ENCODE data around the gene FAIM2. TPM values are rescaled to one million over a fixed set of nuclear protein-coding genes. Genes with fewer than 3 reads are reported as not detected.

FAIM2 gene
- total RNA-seq, 1 experiment from 2014 or later, result 0.22 TPM

DNA sequence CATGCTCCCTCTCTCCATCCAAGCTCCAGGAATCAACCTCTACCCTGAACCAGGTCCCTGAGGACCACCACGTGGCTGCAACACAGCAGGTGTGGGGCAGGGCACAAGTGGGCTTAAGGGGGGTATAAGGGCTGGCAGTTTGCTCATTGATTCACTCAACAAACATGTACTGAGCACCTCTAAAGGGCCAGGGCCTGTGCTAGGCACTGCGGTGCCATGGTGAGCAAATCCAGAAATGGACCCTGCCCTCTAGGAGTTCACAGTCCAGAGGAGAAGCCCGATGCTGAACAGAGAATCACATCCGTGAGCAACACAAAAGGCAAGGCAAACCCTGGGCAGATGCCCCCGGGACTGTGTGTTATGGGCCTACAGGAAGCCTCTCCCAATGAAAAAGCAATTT lies 40.3 kb upstream of the FAIM2 start (continued):
- TF ChIP-seq, protein P1, sequence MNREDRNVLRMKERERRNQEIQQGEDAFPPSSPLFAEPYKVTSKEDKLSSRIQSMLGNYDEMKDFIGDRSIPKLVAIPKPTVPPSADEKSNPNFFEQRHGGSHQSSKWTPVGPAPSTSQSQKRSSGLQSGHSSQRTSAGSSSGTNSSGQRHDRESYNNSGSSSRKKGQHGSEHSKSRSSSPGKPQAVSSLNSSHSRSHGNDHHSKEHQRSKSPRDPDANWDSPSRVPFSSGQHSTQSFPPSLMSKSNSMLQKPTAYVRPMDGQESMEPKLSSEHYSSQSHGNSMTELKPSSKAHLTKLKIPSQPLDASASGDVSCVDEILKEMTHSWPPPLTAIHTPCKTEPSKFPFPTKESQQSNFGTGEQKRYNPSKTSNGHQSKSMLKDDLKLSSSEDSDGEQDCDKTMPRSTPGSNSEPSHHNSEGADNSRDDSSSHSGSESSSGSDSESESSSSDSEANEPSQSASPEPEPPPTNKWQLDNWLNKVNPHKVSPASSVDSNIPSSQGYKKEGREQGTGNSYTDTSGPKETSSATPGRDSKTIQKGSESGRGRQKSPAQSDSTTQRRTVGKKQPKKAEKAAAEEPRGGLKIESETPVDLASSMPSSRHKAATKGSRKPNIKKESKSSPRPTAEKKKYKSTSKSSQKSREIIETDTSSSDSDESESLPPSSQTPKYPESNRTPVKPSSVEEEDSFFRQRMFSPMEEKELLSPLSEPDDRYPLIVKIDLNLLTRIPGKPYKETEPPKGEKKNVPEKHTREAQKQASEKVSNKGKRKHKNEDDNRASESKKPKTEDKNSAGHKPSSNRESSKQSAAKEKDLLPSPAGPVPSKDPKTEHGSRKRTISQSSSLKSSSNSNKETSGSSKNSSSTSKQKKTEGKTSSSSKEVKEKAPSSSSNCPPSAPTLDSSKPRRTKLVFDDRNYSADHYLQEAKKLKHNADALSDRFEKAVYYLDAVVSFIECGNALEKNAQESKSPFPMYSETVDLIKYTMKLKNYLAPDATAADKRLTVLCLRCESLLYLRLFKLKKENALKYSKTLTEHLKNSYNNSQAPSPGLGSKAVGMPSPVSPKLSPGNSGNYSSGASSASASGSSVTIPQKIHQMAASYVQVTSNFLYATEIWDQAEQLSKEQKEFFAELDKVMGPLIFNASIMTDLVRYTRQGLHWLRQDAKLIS (CRISPR knock-in tag; IDR thresholded peaks at IDR 0.05; ENCODE audit: borderline replicate concordance), result no peak
- no peak for TF ChIP-seq IRF2 (CRISPR knock-in tag; IDR thresholded peaks at IDR 0.05; ENCODE audit: borderline replicate concordance, low read depth)
- no peak for TF ChIP-seq TP53 (CRISPR knock-in tag; IDR thresholded peaks at IDR 0.05)
- TF ChIP-seq, protein P2, sequence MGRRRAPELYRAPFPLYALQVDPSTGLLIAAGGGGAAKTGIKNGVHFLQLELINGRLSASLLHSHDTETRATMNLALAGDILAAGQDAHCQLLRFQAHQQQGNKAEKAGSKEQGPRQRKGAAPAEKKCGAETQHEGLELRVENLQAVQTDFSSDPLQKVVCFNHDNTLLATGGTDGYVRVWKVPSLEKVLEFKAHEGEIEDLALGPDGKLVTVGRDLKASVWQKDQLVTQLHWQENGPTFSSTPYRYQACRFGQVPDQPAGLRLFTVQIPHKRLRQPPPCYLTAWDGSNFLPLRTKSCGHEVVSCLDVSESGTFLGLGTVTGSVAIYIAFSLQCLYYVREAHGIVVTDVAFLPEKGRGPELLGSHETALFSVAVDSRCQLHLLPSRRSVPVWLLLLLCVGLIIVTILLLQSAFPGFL (CRISPR knock-in tag; IDR thresholded peaks at IDR 0.05; ENCODE audit: borderline replicate concordance), result no peak
- TF ChIP-seq, protein P3, sequence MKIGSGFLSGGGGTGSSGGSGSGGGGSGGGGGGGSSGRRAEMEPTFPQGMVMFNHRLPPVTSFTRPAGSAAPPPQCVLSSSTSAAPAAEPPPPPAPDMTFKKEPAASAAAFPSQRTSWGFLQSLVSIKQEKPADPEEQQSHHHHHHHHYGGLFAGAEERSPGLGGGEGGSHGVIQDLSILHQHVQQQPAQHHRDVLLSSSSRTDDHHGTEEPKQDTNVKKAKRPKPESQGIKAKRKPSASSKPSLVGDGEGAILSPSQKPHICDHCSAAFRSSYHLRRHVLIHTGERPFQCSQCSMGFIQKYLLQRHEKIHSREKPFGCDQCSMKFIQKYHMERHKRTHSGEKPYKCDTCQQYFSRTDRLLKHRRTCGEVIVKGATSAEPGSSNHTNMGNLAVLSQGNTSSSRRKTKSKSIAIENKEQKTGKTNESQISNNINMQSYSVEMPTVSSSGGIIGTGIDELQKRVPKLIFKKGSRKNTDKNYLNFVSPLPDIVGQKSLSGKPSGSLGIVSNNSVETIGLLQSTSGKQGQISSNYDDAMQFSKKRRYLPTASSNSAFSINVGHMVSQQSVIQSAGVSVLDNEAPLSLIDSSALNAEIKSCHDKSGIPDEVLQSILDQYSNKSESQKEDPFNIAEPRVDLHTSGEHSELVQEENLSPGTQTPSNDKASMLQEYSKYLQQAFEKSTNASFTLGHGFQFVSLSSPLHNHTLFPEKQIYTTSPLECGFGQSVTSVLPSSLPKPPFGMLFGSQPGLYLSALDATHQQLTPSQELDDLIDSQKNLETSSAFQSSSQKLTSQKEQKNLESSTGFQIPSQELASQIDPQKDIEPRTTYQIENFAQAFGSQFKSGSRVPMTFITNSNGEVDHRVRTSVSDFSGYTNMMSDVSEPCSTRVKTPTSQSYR (CRISPR knock-in tag; IDR thresholded peaks at IDR 0.05), result no peak
- TF ChIP-seq KAT7 (CRISPR knock-in tag; IDR thresholded peaks at IDR 0.05; ENCODE audit: borderline replicate concordance), result no peak
- TF ChIP-seq, protein P4, sequence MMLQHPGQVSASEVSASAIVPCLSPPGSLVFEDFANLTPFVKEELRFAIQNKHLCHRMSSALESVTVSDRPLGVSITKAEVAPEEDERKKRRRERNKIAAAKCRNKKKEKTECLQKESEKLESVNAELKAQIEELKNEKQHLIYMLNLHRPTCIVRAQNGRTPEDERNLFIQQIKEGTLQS (CRISPR knock-in tag; conservative IDR thresholded peaks at IDR 0.05), result no peak
- no peak for TF ChIP-seq ZNF423 (CRISPR knock-in tag; IDR thresholded peaks at IDR 0.05)
- TF ChIP-seq HMGA2 (CRISPR knock-in tag; IDR thresholded peaks at IDR 0.05), result no peak
- TF ChIP-seq, protein P5, sequence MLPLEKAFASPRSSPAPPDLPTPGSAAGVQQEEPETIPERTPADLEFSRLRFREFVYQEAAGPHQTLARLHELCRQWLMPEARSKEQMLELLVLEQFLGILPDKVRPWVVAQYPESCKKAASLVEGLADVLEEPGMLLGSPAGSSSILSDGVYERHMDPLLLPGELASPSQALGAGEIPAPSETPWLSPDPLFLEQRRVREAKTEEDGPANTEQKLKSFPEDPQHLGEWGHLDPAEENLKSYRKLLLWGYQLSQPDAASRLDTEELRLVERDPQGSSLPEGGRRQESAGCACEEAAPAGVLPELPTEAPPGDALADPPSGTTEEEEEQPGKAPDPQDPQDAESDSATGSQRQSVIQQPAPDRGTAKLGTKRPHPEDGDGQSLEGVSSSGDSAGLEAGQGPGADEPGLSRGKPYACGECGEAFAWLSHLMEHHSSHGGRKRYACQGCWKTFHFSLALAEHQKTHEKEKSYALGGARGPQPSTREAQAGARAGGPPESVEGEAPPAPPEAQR (CRISPR knock-in tag; IDR thresholded peaks at IDR 0.05), result no peak
- TF ChIP-seq, protein P6, sequence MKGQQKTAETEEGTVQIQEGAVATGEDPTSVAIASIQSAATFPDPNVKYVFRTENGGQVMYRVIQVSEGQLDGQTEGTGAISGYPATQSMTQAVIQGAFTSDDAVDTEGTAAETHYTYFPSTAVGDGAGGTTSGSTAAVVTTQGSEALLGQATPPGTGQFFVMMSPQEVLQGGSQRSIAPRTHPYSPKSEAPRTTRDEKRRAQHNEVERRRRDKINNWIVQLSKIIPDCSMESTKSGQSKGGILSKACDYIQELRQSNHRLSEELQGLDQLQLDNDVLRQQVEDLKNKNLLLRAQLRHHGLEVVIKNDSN (CRISPR knock-in tag; IDR thresholded peaks at IDR 0.05), result no peak
- TF ChIP-seq ZNF263 (CRISPR knock-in tag; IDR thresholded peaks at IDR 0.05; ENCODE audit: low read depth), result no peak
- TF ChIP-seq NR1H2 (CRISPR knock-in tag; IDR thresholded peaks at IDR 0.05), result no peak

DNA sequence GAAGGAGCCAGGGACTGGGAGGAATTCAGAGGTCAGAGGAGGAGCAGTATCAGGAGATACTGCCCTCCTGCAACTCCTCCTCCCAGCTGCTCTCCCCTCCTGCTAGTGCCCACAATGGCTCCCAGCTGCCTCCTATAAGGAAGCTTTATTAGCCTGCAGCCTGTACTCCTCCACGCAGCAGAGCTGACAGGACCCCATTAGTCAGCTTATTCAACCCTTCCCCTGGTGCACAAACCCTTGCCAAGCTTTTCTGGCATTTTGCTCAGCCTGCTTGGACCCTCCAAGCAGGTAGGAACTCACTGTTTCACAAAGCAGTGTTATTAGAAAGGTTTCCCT lies 39.9 kb upstream of the FAIM2 start:
- DNase-seq (ENCODE audit: low spot score), result no peak
- Mint-ChIP-seq H3K36me3 (no peaks in the 10 kb centered on the region), H3K9me3 (no peaks in the 10 kb centered on the region), H3K4me3 (no peak overlapping the region), H3K4me1 (peaks cover 40% of the 10 kb centered on the region), H3K27me3 (ENCODE audit: low read depth) (peaks cover 9% of the 10 kb centered on the region; the same call in 1 of the 2 replicates), H3K27ac (no peak overlapping the region)
- CTCF ChIA-PET, result interaction anchor here (1.2 to 2.7 kb wide), 7 partner anchors 12 to 113 kb away, joined by 4 to 24 read pairs (median 6); no protein-coding TSS in a partner anchor
- POLR2A ChIA-PET, result interaction anchor here (0.7 kb wide), 1 partner anchor 86 kb away, joined by 3 read pairs; no protein-coding TSS in a partner anchor
- ATAC-seq, result no peak
- TF ChIP-seq NR2C2 (CRISPR knock-in tag; IDR thresholded peaks at IDR 0.05) (no peak), ZNF416 (CRISPR knock-in tag; IDR thresholded peaks at IDR 0.05) (no peak), GTF2I (CRISPR knock-in tag; conservative IDR thresholded peaks at IDR 0.05) (no peak), SMAD4 (CRISPR knock-in tag; IDR thresholded peaks at IDR 0.05) (no peak), MXD4 (CRISPR knock-in tag; IDR thresholded peaks at IDR 0.05; ENCODE audit: borderline replicate concordance) (no peak), ATF1 (CRISPR knock-in tag; IDR thresholded peaks at IDR 0.05) (no peak), ZNF219 (CRISPR knock-in tag; IDR thresholded peaks at IDR 0.05; ENCODE audit: borderline replicate concordance) (no peak), OVOL2 (CRISPR knock-in tag; IDR thresholded peaks at IDR 0.05; ENCODE audit: borderline replicate concordance) (no peak), NR1H2 (CRISPR knock-in tag; IDR thresholded peaks at IDR 0.05) (no peak), ZNF263 (CRISPR knock-in tag; IDR thresholded peaks at IDR 0.05; ENCODE audit: low read depth) (no peak)
- TF ChIP-seq, protein P7, sequence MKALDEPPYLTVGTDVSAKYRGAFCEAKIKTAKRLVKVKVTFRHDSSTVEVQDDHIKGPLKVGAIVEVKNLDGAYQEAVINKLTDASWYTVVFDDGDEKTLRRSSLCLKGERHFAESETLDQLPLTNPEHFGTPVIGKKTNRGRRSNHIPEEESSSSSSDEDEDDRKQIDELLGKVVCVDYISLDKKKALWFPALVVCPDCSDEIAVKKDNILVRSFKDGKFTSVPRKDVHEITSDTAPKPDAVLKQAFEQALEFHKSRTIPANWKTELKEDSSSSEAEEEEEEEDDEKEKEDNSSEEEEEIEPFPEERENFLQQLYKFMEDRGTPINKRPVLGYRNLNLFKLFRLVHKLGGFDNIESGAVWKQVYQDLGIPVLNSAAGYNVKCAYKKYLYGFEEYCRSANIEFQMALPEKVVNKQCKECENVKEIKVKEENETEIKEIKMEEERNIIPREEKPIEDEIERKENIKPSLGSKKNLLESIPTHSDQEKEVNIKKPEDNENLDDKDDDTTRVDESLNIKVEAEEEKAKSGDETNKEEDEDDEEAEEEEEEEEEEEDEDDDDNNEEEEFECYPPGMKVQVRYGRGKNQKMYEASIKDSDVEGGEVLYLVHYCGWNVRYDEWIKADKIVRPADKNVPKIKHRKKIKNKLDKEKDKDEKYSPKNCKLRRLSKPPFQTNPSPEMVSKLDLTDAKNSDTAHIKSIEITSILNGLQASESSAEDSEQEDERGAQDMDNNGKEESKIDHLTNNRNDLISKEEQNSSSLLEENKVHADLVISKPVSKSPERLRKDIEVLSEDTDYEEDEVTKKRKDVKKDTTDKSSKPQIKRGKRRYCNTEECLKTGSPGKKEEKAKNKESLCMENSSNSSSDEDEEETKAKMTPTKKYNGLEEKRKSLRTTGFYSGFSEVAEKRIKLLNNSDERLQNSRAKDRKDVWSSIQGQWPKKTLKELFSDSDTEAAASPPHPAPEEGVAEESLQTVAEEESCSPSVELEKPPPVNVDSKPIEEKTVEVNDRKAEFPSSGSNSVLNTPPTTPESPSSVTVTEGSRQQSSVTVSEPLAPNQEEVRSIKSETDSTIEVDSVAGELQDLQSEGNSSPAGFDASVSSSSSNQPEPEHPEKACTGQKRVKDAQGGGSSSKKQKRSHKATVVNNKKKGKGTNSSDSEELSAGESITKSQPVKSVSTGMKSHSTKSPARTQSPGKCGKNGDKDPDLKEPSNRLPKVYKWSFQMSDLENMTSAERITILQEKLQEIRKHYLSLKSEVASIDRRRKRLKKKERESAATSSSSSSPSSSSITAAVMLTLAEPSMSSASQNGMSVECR (CRISPR knock-in tag; IDR thresholded peaks at IDR 0.05; ENCODE audit: borderline replicate concordance), result no peak
